GM10266 (cell line): ENCODE measurements around the gene HDAC10.

Experiments
- DNase-seq: peaks from one replicate; pipeline ENCODE4 v3.0.0; 2012; ENCODE audit errors: extremely low spot score
- TF ChIP-seq, protein P1 (sequence below): IDR thresholded peaks from 2 replicates; pipeline ENCODE4 v1.5.1; 2012; ENCODE audit warnings: mild to moderate bottlenecking, low read depth; ENCODE audit not compliant: control insufficient read depth, insufficient read depth; ENCODE audit errors: missing control alignments

HDAC10 gene

DNA sequence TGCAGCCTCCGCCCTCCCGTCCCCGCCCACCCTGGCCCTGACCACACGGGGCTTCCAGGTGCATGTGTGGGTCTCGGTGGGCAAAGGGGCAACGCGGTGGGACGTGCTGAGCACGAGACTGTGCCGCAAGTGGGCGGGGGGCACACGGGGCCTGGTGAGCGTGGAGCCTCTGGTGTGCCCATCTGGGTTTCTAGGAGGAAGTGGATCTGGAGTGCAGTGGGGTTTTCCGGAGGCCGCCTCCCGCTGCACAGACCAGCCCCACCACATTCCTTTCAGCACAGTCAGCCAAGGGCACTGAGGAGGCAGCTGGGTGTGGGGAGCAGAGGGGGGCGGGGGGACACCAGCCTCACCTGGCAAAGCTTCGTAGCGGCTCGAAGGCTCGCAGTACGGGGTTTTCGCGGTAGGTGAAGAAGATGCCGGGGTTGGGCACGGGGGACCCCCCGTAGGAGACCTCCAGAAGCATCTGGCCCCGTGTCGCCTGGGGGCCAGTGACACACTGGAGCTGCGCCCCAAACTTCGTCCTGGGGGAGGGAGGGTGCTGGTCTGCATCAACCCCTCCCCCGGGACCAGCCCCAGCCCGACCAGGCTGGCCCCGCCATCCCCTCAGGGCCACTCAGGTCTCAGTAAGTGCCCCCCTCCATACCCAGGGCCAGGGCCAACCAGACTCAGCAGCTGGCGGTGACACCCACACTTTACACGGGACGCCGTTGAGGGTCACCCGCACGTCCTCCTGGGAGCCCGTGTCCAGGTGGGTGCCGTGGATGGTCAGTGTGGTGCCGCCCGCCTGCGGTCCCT is 31.5 kb upstream of the HDAC10 start:
- DNase-seq = no peak
- TF ChIP-seq, protein P1, sequence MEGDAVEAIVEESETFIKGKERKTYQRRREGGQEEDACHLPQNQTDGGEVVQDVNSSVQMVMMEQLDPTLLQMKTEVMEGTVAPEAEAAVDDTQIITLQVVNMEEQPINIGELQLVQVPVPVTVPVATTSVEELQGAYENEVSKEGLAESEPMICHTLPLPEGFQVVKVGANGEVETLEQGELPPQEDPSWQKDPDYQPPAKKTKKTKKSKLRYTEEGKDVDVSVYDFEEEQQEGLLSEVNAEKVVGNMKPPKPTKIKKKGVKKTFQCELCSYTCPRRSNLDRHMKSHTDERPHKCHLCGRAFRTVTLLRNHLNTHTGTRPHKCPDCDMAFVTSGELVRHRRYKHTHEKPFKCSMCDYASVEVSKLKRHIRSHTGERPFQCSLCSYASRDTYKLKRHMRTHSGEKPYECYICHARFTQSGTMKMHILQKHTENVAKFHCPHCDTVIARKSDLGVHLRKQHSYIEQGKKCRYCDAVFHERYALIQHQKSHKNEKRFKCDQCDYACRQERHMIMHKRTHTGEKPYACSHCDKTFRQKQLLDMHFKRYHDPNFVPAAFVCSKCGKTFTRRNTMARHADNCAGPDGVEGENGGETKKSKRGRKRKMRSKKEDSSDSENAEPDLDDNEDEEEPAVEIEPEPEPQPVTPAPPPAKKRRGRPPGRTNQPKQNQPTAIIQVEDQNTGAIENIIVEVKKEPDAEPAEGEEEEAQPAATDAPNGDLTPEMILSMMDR = no peak

DNA sequence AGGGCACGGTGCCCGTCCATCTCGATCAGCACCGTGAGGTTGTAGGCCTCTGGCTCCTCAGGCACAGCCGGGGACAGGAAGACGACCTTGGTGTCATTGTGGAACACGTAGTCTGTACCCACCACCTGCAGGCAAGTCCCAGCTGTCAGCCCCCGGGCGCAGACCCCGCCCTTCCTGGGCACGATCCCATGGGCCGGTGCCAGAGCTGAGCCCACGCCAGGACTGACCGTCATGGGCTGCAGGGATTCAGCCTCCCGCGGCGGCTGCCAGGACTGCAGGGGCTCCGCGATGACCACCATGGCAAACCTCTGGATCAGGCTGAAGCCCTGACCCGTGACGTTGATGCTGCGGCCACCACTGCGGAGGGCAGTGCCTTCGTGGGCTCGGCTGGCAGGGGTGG is 30.9 kb upstream of the HDAC10 start:
- TF ChIP-seq, protein P1 = no peak
- DNase-seq = no peak

DNA sequence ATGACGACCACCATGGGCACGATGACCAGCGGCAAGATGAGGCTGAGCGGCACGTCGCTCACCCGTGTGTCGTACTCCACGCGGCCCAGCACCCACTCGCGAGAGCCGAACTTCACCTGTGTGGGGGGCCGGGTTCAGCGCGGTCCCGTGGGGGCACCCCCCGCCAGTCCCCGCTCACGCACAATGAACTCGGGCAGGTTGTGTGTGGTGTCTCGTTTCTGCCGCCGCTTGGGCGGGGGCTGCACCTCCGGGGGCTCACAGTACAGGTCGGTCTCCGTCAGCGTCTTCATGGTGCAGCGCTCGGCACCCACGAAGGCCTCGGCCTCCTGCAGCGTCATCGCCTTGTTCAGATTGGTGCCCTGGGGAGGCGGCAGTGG is 30.3 kb upstream of the HDAC10 start:
- TF ChIP-seq, protein P1 = no peak

DNA sequence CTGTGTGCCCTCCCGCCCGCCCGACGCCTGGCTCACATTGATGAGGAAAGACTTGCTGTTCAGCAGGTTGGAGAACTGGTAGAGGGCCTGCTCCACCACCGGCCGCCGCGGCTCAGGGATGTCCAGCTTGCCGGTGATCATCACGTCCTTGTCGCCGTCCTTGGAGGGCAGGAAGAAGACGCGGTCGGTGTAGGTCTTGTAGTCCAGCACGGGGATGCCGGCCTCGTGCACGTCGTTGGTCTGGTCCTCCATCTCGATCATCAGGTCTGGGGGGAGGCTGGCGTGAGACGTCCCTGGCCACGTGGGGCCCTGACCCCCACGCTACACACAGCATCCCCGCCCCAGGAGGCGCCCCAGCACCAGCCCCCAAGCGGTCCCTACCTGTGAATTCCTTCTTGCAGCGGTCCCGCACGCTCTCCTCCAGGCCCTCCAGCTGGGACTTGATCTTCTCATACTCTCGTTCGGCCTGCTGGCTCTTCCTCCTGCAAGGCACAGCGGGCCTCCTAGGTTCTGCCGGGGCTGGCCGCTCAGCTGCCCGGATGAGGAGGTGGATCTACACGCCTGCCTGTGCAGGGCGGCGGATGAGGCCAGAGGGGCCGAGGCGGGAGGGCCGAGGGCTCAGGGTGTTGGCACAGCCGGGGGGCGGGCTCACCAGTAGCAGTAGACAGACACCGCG is 29.8 kb upstream of the HDAC10 start:
- no peak for DNase-seq
- TF ChIP-seq, protein P1 = no peak

More for the DNA sequence above, 30.3 kb upstream of the HDAC10 start:
- DNase-seq = no peak

DNA sequence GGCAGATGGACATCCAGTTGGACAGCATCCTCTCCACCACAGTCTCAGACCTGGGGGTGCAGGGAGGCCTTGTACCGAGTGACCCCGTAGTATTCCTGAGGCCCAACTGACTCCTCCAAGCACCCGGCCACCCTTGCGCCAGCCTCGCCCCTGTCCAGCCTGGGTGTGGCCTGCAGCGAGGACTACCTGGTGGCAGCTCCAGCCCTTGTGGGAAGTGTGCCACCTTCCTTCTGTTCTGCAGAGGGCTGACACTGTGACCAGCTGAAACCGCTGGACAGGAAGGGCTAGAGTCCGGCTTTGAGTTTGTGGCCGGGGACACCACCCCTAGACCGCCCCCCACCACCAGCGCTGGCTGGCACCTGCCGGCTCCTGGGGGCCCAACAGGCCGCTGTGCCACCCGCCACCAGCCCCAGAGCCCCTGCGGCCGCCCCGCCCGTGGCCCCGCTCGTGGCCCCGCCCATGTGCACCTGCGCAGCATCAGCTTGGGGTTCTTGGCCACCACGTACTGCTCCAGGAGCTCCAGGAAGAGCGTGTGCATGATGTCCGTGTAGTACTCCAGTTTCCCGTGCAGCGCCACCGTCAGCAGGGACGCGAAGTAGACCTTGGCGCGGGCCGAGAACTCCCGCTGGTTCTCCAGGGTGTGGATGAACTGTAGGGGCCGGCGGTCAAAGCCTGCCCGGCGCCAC is 29.1 kb upstream of the HDAC10 start:
- no peak for DNase-seq
- TF ChIP-seq, protein P1 = no peak

DNA sequence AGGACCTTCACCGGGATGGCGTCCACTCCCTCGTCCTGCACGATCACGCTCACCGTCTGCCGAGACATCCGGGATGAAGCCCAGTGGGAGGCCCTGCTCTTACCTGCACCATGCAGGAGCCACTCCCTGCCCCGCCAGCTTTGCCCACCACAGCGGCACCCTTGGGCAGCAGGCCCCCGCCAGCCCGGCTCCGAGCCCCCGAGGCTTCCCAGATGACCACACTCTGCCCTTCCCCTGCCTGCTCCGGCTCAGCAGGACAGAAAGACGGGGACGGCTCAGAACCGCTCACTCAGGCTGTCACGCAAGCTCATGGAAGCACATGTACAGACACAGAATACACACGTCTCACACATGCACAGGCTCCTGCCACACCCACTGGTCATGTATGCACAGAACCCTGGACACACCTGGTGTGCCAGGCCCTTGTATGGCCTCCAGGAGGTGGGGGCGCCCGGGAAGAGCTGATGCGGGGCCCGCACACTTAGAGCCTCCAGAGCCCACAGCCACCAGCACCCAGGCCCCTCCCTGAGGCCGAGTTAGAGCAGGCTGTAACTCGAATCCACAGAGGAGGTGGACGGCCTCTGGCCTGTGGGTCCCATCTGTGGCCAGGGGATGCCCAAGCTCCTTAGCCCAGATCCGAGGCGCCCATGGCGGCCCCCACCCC is 28.0 kb upstream of the HDAC10 start:
- TF ChIP-seq, protein P1 = no peak
- DNase-seq = no peak
